ENCODE results near the gene L2HGDH.

Gene L2HGDH

DNA sequence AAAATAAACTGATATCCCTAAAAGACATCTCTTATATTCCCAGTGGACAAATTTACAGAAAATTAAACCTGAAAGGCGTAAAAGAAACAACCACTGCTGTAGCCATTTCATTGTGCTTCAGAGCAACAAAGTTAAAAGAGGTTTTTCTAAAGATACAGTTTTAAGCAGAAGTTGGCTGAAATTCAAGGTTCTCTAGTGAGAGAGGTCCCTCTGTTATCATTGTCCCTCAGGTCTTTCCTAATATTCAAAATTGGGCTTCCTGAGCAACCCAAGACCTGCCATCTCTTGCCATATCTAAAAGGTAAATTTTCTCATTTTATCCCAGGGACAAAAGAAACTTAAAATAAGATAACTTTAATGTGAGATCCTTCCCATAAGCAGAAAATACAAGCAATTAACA, 69.9 kb downstream of the L2HGDH start:
- no peak overlapping the region for H3K27ac Mint-ChIP-seq
- no peaks in the 10 kb centered on the region for H3K9me3 Mint-ChIP-seq
- no peaks in the 10 kb centered on the region for H3K27me3 Mint-ChIP-seq
- ATAC-seq (ENCODE audit: low read depth) (no peak), DNase-seq (ENCODE audit: low spot score in 2 of 2) (no peak)
- H3K36me3 Mint-ChIP-seq, result no peaks in the 10 kb centered on the region
- H3K4me1 Mint-ChIP-seq, result peaks cover 5% of the 10 kb centered on the region
- H3K4me3 Mint-ChIP-seq, result no peak overlapping the region

DNA sequence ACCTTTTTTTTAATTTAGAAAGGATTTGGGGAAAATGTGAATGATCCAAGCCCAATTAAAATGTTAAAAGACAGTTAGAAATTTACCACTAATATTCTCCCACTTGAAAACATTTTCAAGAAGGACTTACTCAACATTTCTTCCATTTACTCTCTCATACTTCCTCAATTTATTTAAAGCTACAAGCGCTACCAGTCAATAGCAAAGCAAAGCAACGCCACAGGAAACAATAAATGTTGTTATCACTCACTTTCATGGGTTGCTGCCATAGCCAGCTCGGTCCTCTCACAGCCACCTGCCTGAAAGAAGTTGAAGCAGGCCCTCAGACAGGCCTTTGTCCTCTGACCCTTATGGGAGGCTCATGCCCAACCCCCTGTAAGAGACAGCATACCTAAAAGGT, 74.6 kb downstream of the L2HGDH start:
- Mint-ChIP-seq H3K27me3 (no peaks in the 10 kb centered on the region), H3K36me3 (no peaks in the 10 kb centered on the region), H3K4me1 (peaks cover 5% of the 10 kb centered on the region), H3K4me3 (no peak overlapping the region), H3K9me3 (no peaks in the 10 kb centered on the region), H3K27ac (no peak overlapping the region)
- DNase-seq (ENCODE audit: low spot score in 2 of 2), result no peak
- peak; percentile 67 for ATAC-seq (ENCODE audit: low read depth)

DNA sequence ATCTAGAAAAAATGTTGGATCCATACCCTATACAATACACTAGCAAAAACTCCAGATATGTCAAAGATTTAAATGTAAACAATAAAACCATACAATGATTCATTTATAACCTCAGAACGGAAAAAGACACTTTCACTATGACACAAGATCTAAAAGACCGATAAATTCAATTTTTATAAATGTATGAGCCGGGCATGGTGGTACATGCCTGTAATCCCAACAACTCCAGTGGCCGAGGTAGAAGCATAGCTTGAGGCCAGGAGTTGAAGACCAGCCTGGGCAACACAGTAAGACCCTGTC, 78.1 kb downstream of the L2HGDH start:
- Mint-ChIP-seq H3K9me3 (no peaks in the 10 kb centered on the region), H3K27me3 (no peaks in the 10 kb centered on the region), H3K4me3 (no peak overlapping the region), H3K4me1 (peaks cover 20% of the 10 kb centered on the region), H3K36me3 (no peaks in the 10 kb centered on the region), H3K27ac (no peak overlapping the region)
- ATAC-seq (ENCODE audit: low read depth), result no peak
- DNase-seq (ENCODE audit: low spot score in 2 of 2), result no peak

DNA sequence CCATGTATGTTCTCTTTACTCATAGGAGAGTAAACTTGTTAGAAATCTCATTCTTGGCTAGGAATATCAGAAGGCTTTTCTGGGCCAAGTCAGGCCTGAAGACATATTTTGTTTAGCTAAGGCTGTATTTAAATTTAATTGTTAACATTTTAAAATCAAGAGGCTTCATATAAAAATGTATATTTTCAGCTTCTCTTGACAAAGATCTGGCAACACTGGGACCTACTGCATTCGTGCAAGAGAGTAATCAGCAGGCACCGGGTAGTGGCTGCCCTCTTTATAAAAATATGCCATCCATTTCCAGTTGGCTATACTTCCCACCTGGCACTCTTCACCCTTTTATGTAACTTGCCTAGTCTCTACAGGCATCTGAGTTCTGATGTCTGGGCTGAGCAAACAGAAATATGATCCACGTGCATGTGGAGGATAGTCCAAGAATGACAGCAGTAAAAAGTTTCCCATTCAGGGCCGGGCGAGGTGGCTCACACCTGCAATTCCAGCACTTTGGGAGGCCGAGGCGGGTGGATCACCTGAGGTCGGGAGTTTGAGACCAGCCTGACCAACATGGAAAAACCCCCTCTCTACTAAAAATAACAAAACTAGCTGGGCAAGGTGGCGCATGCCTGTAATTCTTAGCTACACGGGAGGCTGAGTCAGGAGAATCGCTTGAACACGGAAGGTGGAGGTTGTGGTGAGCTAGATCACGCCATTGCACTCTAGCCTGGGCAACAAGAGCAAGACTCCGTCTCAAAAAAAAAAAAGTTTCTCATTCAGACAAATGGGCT, 78.7 kb downstream of the L2HGDH start:
- no peaks in the 10 kb centered on the region for H3K27me3 Mint-ChIP-seq
- peaks cover 22% of the 10 kb centered on the region for H3K4me1 Mint-ChIP-seq
- H3K4me3 Mint-ChIP-seq, result no peak overlapping the region
- no peak overlapping the region for H3K27ac Mint-ChIP-seq
- DNase-seq (ENCODE audit: low spot score in 2 of 2), result no peak
- no peaks in the 10 kb centered on the region for H3K36me3 Mint-ChIP-seq
- H3K9me3 Mint-ChIP-seq, result no peaks in the 10 kb centered on the region
- no peak for ATAC-seq (ENCODE audit: low read depth)

DNA sequence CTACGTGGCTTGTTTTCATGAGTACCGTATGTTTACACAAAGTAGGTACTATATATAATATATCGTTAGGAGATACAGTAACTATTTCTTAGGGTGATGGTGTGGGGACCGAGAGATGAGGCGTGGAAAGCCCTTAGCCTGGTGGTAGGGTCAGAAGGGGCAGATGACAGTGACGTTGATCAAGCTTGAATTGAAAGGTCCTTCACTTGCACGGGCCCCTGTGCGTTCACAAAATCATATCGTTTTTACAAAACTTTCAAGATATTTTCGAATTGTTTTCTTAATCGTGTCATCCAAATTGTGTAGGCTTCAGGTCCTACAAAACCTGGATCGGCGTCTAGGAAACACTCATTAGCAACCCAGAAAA, 79.8 kb downstream of the L2HGDH start:
- Mint-ChIP-seq H3K36me3 (no peaks in the 10 kb centered on the region), H3K27me3 (no peaks in the 10 kb centered on the region), H3K27ac (peak overlapping the region; percentile 79), H3K4me1 (peaks cover 17% of the 10 kb centered on the region), H3K9me3 (no peaks in the 10 kb centered on the region), H3K4me3 (peak overlapping the region; percentile 86)
- ATAC-seq (ENCODE audit: low read depth) (no peak), DNase-seq (ENCODE audit: low spot score in 2 of 2) (no peak)

DNA sequence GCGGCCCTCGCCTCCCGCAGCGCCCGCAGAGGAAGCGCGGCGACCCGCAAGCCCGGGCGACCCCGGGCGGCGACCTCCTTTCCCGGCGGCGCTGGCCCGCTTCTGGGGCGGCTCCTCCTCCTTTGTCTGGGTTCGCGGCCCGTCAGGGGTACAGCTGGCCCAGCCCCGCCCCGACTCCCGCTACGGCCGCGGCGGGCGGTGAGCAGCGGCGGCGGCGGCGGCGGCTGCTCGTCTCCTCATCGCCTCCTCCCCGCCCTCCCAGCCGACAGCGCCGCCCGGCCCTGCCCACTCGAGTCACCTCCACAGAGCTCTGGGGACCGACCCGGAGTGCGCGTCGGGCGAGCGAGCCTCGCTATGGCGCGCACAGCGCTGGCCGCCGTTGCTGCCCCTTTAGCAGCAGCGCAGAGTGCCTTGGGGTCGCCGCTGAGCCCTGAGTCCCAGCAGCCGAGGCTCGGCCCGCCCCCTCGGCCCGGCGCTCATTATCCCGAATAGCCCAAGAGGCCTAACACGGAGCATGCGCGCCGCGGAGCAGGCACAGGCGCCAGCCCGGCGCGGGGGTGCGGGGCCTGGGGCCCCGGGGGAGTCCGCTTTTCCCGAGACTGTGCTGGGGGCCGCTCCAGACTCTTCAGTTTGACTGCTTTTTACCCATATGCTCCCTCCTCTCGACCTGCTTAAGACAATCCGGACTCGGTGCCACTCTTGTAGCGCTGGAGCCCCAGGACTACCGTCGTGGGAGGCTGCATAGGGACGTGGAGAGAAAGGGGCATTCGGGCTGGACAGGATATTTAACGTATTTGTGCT, 80.4 kb downstream of the L2HGDH start, which contains the start of gene SOS2:
SOS2 (minus strand) TSS at position 104 of the 801 bp plus-strand sequence. CDS start 295 bp downstream, outside the sequence.
- Mint-ChIP-seq H3K4me1 (peaks cover 20% of the 10 kb centered on the region), H3K9me3 (no peaks in the 10 kb centered on the region), H3K36me3 (no peaks in the 10 kb centered on the region), H3K27ac (peak within 1 kb of the TSS; percentile 85), H3K27me3 (no peaks in the 10 kb centered on the region), H3K4me3 (peak within 1 kb of the TSS; percentile 91)
- ATAC-seq (ENCODE audit: low read depth), result peak; percentile 88
- peak; percentile 82 to 84 for DNase-seq (ENCODE audit: low spot score in 2 of 2)

DNA sequence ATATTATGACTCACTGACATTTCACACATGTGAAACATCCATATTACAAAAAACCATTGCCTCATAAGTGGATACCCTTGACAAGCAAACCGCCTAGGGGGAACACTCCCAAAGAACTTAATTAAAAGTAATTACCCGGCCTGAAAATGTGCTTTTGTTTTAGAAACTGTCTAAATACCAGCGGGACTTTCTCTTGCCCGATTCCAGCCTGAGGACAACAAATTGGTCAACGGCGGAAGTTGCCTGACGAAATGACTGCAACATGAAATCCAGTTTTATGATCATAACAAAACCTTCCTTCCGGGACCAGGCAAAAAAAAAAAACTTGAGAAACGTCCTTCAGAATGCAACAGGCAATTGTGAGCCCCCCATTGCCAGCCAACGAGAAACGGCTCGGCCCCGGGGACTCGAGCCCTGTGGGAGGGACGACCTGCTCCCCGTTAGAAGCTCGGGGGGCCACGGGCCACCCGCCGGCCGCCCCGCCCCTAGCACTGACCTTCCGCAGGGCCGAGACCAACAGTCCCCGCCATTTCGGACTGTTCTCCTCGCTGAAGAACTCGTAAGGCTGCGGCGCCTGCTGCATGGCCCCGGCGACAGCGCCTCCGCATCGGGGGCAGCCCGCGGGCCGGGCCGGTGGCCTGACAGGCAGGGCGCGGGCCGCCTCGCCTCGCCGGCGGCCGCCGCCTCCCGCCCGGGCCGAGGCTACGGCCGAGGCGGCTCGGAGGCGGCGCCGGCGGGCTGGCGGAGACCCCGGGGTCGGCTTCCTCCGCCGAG, 81.1 kb downstream of the L2HGDH start:
- DNase-seq (ENCODE audit: low spot score in 2 of 2) (peak in 1 of 2 donors; percentile 5), ATAC-seq (ENCODE audit: low read depth) (peak; percentile 21)
- H3K4me3 Mint-ChIP-seq, result peak overlapping the region; percentile 91
- H3K27ac Mint-ChIP-seq, result peak overlapping the region; percentile 85
- H3K4me1 Mint-ChIP-seq, result peaks cover 26% of the 10 kb centered on the region
- no peaks in the 10 kb centered on the region for H3K9me3 Mint-ChIP-seq
- H3K27me3 Mint-ChIP-seq, result no peaks in the 10 kb centered on the region
- no peaks in the 10 kb centered on the region for H3K36me3 Mint-ChIP-seq

DNA sequence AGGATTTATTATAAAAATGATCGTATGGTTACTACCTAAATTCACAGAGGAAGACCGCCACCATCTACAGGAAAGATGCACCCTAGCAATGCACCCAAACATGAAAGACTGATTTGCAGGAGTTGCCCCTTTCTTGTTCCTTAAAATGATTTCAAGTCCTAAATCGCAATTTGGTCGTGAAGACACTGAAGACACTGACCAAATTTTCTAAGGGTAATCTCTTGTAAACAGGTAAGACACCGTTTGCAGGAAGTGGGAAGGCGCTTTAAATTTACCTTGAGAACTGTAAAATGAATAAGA, 81.7 kb downstream of the L2HGDH start:
- ATAC-seq (ENCODE audit: low read depth), result no peak
- Mint-ChIP-seq H3K9me3 (no peaks in the 10 kb centered on the region), H3K27ac (peak overlapping the region; percentile 85), H3K4me1 (peaks cover 29% of the 10 kb centered on the region), H3K4me3 (peak overlapping the region; percentile 91), H3K27me3 (no peaks in the 10 kb centered on the region), H3K36me3 (no peaks in the 10 kb centered on the region)
- DNase-seq (ENCODE audit: low spot score in 2 of 2), result peak in 1 of 2 donors; percentile 9

DNA sequence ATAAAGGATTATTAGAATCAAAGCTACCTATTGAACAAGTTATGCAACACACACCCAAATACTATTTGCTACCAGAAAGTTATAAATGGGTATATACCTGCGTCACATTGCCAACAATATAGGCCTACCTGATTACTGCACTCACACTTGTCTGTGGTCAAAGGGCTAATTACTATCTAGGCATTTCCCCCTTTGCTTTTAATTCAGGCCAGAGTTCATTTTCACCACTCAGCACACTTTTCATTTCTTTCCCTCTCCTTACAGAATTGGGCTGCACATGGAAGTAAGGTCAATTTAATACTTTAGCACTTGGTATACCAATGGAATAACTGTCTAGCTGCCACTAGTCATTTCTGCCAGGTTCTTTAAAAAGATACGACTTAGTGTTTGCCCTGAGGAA, 82.3 kb downstream of the L2HGDH start:
- Mint-ChIP-seq H3K27ac (no peak overlapping the region), H3K4me1 (peaks cover 29% of the 10 kb centered on the region), H3K27me3 (no peaks in the 10 kb centered on the region), H3K36me3 (no peaks in the 10 kb centered on the region), H3K9me3 (no peaks in the 10 kb centered on the region), H3K4me3 (no peak overlapping the region)
- DNase-seq (ENCODE audit: low spot score in 2 of 2) (no peak), ATAC-seq (ENCODE audit: low read depth) (no peak)

DNA sequence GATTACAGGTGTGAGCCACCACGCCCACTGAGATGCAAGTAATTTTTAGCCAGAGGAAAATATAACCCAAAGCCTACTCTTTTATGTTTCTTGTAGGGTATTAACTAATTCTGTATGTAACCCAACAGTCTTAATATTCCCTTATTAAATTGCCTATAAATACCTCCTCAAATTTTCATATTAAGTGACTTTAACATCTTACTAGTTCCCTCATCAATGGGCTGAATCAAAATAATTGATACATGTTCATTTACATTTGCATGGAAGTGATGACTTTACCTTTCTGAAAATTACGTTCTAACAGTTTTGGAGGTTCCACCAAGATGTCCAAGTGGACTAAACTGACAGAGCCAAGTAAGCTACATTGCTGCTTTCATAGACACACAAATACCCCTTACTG, 83.7 kb downstream of the L2HGDH start:
- Mint-ChIP-seq H3K4me3 (no peak overlapping the region), H3K4me1 (peaks cover 32% of the 10 kb centered on the region), H3K36me3 (peaks cover 1% of the 10 kb centered on the region), H3K9me3 (no peaks in the 10 kb centered on the region), H3K27ac (no peak overlapping the region), H3K27me3 (no peaks in the 10 kb centered on the region)
- no peak for ATAC-seq (ENCODE audit: low read depth)
- no peak for DNase-seq (ENCODE audit: low spot score in 2 of 2)

DNA sequence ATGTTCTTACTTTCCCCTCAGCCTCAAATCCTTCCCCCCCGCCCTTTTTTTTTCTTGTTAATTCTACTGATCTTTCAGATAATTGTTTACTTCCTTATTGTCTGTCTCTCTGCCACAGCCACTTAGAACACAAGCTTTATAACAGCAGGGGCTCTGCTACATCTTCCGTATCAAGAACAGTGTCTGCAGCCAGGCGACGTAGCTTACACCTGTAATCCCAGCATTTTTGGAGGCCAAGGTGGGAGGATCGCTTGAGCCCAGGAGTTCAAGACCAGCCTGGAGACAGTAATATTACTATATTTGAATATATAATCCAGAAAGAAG, 86.1 kb downstream of the L2HGDH start:
- no peak for DNase-seq (ENCODE audit: low spot score in 2 of 2)
- Mint-ChIP-seq H3K4me3 (no peak overlapping the region), H3K36me3 (peaks cover 10% of the 10 kb centered on the region), H3K9me3 (no peaks in the 10 kb centered on the region), H3K27me3 (no peaks in the 10 kb centered on the region), H3K27ac (peak overlapping the region; percentile 75), H3K4me1 (peaks cover 37% of the 10 kb centered on the region)
- ATAC-seq (ENCODE audit: low read depth), result peak; percentile 20

DNA sequence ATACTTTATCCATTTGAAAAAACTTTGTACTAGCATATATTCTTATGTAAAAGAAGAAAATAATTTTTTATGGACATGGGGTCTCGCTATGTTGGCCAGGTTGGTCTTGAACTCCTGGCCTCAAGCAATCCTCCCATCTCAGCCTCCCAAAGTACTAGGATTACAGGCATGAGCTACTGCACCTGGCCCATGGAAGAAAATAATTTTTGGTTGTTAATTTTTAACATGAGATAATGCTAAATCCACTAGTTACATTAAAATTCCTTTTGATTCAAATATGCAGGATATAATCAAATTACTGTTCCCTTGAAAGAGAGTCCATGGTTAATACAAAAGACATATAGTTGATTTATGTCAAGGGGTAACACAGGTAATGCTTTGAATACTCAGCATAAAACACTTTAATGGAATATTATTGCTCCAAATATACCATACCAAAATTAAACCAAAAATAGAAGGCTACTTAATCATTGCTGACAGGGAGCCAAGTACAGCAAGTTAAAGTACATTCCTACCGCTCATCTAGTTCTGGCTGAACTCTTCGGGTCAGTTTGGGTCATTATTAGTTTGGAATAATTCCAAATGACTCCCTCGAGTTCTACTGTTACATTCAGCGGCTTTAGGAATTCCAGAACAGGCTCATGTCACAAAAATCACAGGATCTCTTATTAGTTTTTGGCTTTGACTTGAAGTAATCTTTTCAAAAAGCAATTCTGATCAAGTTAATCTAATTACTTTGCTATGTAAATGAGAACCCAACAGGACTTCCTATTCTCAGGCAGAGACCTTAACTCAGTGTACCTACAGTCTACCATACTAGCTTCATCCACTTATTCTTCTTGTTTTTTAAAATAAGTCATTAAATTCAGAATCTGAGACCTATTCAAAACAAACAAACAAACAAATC, 86.7 kb downstream of the L2HGDH start:
- DNase-seq (ENCODE audit: low spot score in 2 of 2) (no peak), ATAC-seq (ENCODE audit: low read depth) (peak; percentile 42)
- no peak overlapping the region for H3K4me3 Mint-ChIP-seq
- peaks cover 10% of the 10 kb centered on the region for H3K36me3 Mint-ChIP-seq
- H3K4me1 Mint-ChIP-seq, result peaks cover 36% of the 10 kb centered on the region
- peak overlapping the region; percentile 75 for H3K27ac Mint-ChIP-seq
- H3K9me3 Mint-ChIP-seq, result no peaks in the 10 kb centered on the region
- H3K27me3 Mint-ChIP-seq, result no peaks in the 10 kb centered on the region

DNA sequence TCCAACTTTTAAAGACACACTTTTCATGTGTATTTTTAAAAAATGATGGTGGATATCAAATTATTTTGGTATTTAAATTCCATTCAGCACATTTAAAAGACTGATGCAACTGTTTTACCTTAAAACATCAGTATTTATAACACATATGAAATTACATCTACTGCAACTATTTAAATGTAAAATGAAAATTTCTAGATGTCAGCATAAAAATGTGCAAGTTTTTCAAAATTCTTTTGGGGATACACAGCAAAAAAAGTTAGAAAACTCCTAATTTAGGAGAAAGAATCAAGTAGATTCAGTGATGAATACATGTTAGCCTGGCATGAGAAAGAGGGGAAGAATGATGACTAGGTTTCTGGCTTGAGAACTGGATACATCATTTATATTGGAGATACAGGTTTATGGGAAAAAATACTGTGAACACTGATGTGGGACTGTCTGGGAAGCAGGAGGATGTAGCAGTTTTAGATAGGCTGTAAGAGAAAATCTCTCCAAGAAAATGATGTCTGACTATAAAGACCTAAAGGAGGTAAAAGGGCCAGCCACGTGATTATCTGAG, 89.9 kb downstream of the L2HGDH start:
- Mint-ChIP-seq H3K27ac (peak overlapping the region; percentile 18), H3K4me3 (no peak overlapping the region), H3K4me1 (peaks cover 29% of the 10 kb centered on the region), H3K27me3 (no peaks in the 10 kb centered on the region), H3K9me3 (no peaks in the 10 kb centered on the region), H3K36me3 (peaks cover 10% of the 10 kb centered on the region)
- ATAC-seq (ENCODE audit: low read depth) (no peak), DNase-seq (ENCODE audit: low spot score in 2 of 2) (no peak)

Data from memory B cell (primary cell).